ENCODE results near the gene KCNQ5.
"Not testable (repeated sequence)": the region's sequence is repeated elsewhere in the genome, so short reads cannot be mapped to it uniquely, and the experiment has no call there.

Gene KCNQ5

DNA sequence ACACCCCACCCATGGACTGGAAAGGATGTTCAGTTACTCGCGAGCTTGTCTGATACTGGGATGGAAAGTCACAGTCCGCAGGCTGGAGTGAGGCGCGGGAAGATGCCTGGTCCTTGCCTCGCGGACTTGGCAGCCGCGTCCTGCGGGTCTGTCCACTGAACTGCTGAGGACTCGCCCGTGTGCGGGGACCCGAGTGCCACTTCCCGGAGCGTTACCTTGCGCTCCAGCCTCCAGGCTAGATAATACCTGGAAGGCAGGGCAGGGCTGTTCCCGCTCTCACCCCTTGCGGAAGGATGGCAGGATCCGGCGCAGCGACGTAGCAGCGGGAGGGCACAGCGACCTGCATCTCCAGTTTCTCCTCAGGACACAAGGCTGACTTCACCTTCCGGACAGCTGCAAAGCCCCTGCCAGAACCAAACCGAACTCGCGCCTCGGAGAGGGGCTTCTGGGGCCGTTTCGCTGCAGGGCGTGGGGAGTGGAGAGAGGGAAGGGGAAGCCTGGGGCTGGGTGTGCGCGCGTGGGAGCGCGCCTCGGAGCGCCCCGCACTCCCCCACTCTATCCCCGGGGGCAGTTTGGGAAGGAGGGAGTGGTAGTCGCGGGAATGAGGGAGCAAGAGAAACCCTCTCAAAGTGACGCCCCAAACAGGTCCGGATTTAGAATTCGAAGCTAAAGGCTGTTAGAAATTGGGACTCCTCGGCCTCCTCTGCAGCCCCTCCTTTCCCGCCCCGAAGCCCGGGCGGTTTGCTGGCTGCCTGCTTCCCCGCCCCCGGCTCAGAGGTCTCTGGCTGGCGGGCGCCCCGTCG, at the start of gene KCNQ5:
Gene KCNQ5, plus strand, starts transcription at position 774 of the 803 bp plus-strand sequence.
- peak; percentile 68 for DNase-seq

DNA sequence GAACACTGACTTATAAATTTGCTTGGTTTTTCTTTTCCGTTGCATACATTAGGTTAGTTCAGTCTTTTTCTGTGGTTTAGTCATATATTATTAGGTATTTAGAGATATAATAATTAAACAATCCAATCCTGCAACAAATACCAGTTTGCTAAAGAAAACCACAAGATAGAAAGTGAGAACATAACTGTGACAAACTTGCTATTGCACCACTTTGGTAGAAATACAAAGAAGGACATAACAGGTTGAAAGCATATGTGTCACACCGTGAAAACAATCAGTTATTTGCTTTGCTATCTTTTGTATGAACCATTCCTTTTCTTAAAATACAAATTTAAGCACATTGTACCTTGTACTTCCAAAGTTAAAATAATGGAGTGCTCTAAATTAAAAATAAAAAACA, 42.0 kb upstream of the KCNQ5 start:
- no peak for DNase-seq

DNA sequence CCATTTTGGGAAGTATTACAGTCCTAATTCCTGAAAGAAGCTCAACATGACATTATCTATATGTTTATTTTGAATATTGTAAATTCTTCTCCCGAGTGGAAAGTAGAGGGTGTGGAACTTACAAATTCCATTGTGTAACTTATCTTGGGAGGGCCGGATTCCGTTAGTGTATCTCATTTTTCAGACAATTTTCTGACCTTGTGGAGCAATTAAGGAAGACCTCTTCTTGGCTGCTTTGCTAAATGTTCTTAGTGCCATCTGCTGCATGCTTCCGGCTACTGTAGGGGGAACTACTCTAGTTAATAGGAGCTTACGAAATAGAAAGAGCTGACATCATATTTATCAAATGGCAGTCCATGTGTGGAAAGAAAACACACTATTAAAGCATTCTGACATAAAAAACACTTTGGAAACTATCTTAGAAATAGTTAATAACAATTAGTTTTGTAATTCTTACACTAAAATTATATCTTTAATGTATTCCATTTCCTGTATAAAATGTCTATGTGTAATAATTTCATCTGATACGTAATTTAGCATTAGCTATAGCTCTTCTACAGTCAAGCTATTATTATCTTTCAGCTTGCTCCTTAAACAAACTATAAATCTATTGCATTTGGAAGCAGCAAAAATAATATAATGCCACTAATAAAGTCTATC, 41.5 kb upstream of the KCNQ5 start:
- DNase-seq = no peak

DNA sequence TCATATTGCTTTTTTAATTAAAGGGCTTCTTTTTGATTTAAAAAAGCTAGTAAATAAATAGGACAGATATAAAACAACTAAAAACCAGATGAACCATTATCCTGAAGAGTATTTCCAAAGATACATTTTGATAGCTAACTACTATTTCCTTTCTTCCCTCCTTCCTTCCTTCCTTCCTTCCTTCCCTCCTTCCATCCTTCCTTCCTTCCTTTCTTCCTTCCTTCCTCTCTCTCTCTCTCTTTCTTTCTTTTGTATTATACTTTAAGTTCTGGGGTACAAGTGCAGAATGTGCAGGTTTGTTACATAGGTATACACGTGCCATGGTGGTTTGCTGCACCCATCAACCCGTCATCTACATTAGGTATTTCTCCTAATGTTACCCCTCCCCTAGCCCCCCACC, 40.9 kb upstream of the KCNQ5 start:
- not testable (repeated sequence) for DNase-seq

DNA sequence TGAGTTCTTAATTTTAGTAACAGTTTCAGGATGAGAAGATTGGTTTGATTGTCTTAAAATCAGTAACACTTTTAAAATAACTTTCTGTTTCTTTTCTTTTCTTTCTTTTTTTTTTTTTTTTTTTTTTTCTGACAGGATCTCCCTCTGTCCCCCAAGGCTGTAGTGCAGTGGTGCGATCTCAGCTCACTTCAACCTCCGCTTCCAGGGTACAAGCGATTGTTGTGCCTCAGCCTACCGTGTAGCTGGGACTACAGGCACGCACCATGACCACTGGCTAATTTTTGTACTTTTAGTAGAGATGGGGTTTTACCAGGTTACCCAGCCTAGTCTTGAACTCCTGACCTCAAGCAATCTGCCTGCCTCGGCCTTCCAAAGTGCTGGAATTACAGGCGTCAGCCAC, 33.7 kb upstream of the KCNQ5 start:
- no peak for DNase-seq

DNA sequence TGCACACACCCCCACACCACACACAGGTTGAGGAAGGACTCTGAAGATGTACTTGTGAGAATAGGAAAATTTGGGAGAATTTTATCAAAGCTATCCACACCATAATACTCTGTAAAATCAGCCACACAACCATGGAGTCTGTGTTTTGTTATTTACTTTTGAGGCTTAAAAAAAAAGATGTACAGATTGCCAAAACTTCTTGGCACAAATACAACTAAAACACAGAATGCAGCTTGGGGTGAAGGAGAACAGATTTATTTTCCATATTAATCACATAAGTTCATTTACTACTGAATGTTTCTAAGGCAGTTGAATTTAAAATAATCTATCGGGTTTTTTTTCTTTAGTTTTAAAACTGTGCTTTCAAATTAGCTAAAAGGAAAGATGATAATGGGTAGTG, 32.8 kb upstream of the KCNQ5 start:
- no peak for DNase-seq

DNA sequence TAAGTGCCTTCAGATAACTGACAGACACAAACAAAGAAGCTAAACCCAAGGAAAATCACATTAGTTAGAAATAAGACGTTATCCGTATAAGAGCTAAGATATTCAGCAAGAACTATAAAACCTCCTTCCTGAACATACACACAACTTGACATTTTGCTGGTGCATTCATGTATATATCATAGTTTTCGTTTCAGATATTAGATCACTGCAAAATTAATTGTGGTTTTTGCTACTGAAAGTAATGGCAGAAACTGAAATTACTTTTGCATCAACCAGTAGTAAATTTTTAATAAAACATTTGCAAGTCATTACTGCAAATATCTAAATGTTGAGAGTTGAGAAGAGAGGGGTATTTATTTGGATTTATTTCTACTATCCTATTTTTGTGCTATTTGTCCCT, 26.1 kb upstream of the KCNQ5 start:
- no peak for DNase-seq

DNA sequence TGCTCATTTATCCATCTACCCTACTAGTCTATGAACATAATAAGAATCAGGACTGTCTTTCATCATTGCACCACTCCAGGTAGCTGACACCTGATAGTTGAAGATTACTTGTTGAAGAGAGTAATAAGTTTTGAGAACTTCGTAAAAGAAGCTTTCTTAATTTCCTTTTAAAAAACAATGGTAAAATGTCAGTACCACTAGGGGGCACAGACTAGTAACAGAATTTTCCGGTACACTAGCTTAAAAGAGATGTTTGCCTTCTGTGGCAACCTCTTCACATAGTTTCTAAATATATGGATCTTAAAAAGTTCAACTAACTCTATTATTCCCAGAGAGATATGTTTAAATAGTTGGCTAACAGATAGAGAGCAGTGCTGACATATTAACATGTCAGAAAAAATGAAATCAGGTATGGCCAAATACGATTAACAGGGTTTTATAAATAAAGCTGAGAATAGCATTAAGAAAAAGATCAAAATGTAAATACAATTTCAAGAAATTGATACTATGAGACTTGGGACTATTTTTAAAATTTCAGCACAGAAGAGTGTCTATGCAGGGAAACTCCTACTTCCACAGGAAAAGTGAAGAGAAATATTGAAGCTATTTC, 5.4 kb upstream of the KCNQ5 start:
- DNase-seq = no peak

DNA sequence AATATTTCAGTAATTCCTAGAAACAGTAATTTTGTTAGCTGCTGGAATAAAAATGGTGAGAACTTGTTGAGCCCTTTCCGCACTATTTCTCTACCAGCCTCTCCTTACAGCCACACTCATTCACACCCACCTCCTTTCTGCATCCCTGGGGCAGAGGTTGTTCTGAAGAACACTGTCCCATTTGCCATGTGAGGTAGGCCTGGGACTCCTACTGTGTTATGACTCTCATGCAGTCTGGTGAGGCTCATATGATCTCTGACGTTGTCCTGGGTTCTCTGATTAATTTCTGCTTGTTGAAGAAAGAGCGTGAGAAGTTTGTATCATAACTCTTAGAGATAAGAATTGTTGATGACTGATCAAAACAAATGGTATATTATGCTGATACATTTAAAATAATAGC, 4.1 kb upstream of the KCNQ5 start:
- no peak for DNase-seq

DNA sequence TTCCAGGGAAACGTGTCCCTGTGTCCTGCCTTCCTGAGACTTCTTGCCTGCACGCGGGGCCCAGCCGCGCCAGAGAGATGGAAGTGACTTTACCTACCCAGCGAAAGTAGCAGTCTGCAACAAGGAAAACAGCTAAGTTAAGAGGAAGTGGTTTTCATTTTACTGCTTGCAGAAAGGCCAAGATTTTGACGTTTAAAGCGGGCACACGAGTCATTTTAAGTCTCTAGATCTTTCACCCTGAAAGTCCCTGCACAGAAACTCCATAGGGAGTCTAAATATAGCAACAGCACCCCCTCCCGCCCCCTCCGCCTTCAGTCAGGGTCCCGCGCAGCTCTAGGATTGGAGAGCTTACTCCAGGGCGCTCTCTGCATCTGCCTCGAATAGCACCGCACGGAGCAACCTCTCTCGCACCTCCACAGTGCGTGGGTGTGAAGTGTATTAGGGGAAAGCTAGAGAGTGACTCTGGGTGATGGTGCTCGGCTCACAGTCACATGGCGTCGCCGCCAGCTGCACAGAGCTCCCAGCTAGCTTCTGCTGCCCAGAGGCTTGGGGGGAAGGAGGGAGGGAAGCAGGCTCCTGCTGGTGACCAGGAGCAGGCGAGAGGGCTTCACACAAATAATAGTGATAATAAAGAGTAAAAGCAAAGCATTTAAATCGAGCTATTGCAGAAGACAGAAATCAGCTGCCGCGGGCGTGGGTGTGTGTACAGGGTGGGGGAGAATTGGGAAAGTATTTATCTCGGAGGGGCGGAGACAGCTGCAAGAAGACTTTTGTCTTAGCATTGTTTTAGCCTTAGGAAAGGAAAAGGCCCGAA, 1.8 kb upstream of the KCNQ5 start:
- DNase-seq = peak; percentile 87

DNA sequence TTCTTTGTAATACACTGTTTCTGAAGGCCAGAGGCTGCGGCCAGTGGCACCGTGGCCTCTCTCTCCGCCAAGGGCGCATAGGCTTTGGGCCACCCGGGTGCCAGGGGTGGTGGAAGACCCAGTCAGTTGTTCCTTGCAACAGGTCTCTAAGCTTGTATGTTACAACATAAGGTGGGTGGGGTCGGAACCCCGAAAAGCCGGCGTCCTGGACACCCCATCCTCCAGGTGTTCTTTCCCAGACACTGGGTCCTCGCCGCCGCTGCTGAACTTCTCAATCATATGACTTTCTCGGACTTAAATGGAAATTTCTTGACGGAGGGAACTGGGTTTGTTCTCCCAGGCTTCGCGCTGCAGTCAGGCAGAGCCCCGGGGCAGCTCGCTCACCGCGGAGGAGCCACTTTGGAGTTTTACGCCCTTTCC, 983 bp upstream of the KCNQ5 start:
- DNase-seq = peak; percentile 65

DNA sequence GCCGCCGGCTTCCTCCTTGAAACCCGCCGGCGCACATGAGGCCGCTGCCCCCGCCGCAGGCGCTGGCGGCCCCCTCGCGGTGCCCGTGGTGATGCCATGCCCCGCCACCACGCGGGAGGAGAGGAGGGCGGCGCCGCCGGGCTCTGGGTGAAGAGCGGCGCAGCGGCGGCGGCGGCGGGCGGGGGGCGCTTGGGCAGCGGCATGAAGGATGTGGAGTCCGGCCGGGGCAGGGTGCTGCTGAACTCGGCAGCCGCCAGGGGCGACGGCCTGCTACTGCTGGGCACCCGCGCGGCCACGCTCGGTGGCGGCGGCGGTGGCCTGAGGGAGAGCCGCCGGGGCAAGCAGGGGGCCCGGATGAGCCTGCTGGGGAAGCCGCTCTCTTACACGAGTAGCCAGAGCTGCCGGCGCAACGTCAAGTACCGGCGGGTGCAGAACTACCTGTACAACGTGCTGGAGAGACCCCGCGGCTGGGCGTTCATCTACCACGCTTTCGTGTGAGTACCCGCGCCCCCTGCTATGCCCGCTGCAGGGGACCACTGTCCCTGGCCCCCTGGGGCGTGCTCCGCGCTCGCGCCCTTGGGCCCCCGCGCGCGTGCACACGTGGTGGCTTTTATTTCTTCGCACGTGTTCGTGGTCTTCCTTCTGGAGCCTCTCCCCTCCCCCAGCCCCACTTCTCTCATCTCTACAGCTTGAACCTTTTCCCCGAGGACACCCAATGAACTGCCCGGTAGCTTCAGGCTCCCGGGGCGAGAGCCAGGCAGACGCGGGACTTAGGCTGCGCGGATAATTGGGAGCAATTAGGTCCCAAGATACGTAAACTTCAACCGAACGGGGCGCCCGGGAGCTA, 453 bp downstream of the KCNQ5 start:
- DNase-seq = peak; percentile 83

DNA sequence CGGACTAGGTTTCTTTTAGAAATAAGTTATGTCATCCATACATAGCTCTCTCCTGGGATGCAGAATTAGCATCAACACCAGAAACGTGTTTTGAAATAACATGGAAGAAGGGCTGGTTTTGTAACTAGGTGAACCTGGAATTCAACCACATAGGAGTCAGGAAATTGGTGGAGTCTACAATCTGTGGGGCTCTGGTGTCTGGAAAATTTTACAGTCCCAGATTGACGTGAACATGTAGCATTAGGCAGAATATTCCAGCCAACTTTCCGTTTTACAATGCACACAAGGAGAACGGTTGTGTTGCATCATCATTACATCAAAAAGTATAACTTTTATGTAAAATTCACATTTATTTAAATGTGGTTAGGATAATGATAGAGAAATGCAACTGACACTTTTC, 1.9 kb downstream of the KCNQ5 start:
- DNase-seq = no peak

DNA sequence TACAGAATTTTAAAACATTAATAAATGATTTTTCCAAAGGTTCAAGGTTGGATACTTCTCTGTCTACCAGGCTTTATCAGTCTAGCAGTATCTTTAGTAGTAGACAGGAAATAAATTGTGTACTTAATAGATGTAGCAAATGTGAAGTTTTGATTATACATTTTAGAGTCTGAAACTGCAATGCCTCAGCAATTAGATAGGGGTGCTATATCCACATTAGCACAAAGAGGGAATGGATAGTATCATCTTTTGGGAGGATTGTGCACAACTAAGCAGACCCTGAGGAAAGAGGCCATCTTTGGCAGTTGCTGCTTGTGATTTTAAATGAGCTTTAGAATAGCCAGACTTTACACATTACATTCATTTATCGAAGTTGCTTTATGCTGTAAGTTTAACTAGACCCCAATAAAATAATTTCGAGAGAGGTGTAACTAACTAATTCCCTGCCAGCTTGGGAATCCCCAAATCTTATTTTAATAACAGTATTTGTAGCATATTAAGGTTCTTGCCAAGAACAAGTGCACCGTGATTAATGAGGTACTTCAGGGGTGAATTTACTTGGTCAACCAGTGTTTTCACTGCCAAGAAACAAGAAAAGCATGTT, 2.8 kb downstream of the KCNQ5 start:
- no peak for DNase-seq

DNA sequence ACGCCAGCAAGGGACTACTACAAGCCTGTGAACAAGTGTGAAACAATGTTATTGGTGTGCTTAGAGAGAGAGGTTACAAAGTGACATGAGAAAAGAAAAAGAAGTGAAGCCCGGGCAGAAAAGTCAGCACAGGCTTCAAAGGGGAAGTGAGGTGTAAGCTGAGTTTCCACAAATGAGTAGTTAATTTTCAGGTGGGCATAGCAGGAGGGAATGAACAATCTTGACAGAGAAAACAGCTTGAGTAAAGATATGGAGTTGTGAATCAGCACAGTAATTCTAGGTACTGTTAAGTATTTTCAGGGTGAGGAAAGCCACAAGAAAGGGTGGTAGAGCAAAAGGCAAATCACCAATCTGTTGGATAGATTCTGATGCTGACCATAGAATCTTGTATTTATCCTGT, 4.3 kb downstream of the KCNQ5 start:
- no peak for DNase-seq

DNA sequence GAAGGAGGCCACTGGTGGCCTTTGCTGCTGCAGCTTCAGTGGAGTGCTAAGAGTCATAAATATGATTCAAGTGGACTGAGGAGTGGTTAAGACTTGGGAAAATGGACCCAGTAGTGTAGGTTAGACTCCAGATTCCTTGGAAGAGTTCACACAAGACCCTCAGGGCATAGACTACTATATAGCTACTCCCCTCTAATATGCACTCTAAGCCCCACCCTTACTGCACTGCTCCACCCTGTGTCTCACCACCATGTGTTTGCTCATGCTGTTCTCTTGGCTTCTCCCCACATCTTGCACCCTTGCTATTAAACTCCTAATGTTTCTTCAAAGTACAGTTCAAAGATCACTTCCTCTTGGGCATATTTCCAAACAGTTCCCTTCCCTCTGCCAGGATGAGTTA, 5.7 kb downstream of the KCNQ5 start:
- DNase-seq = no peak

DNA sequence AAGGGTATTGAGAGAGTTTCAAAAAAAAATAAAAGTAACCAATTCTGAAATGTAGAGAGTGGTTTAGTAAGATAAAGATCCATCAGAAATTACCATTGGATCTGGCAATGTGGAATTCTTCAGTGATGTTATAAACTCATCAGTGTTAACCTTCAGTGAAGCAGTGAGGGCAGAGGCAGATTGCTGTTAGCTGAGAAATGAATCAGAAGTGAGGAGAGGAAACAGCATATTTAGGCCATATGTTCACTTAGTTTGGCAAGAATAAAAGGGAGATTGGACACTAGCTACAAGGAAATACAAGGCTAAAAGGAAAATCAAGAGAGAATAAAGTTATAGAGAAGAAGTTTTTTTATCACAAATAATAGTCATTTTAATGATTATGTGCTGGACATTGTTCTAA, 9.6 kb downstream of the KCNQ5 start:
- no peak for DNase-seq

DNA sequence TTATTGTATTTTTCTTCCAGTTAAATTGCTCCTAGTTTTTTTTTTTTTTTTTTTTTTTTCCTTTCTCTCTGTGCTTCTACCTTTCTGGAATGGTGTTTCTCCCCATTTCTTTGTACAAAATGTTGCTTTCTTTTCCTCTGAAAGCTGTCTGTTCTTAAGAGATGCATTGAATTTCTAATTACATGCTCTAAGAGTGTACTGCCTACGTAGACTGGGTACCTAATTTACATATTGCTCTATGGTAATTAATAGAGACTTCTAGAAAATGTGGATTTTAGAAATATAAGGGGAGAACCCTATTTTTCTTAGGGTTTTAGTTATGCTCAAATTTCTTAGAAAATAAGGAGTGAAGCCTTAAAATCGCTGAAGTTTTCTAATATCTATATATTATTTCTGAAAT, 13.8 kb downstream of the KCNQ5 start:
- no peak for DNase-seq

DNA sequence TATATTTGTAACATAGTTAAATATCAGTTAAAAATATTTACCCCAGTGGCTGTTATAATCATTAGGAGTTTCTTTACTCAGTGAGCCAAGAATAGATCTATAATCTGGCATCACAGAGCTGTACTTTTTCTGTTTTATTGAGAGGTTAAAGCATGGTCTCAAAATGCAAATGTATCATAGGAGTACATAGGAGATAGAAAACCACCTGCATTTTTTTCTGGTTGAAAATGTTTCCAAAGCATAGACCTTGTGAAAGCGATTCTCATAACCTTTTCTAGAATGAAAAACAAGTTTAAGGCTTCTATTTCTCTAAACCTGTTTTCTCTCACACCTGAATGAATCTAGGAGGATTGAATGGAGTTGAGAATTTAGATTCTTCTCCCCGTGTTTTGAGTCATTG, 14.4 kb downstream of the KCNQ5 start:
- no peak for DNase-seq

DNA sequence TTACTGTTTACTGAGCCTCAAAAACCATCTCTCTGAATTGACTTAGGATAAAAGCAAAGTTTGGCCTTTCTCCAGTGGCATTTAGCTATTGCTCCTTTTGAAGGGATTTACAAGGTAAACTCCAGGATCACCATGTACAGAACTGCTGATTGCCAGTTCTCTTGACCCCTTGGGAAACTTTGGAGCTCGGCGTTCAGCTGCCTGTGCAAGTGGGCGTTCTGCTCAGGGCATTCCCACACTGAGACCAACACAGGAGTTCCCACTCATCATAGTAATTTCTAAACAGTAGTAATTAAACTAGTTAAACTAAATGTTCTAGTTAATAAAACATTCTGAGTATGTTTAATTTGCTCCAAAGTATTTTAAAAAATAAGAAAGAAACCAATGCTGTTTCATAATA, 14.9 kb downstream of the KCNQ5 start:
- DNase-seq = no peak

DNA sequence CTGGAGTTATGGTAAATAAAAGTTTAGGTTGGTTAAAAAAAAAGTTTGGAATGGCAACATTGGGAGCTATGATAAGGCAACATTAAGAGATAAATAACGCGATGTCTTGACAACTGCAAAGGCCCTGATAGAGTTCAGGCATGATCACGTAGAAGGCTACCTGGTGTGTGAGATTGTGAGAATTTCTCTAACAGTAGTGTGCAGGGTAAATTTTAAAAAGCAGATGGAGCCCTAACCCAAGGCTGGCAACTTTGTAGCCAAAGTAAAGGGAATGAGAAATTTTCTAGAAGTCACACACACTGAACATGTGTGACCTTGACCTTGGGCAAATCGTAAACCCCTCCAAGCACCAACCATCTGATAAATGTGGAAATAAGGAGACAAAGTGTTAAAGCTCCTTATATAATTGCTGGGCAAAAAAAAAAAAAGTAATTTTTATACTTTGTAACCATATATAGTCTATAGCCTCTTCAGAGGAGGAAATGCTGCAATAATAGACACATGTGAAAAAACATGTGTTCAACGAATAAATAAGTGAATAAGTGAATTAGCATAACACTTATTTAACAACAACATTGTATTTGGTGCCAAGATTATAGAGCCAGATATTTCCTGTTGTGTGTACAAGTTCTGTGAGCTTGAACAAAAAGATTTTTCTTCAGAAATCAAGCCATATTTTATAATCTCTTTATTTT, 18.2 kb downstream of the KCNQ5 start:
- DNase-seq = no peak

DNA sequence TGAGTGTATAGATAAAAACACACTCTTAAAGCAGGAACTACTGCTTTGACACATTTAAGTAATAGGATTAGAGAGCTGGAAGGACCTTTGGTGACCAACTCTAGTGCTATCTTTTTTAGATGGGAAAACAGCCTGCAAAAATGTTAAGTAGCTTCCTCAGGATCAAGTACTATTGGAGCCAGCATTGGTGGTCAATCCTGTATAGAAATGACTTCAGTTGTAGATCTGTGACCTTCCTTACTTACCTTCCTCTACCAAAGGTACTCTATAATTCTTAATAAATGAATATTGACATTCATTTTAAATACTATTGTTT, 18.7 kb downstream of the KCNQ5 start:
- DNase-seq = no peak
